Testis (tissue), 3 donors: ENCODE data around the gene KRTDAP. TPM values are rescaled to one million over a fixed set of nuclear protein-coding genes. Genes with fewer than 3 reads are reported as not detected.

Source experiments
- DNase-seq: peaks from one replicate; pipeline ENCODE4 v3.0.0-alpha.2; 2019
- H3K27ac ChIP-seq, 2 donors: fragments of 200-600 bp; sonication (generic); one replicate each; pipeline ENCODE4 v1.5.1; 2019
- H3K27me3 ChIP-seq: fragments of 200-600 bp; sonication (generic); one replicate; pipeline ENCODE4 v1.5.1; 2019
- H3K36me3 ChIP-seq: fragments of 200-600 bp; sonication (generic); one replicate; pipeline ENCODE4 v1.5.1; 2017; ENCODE audit warnings: low read depth; ENCODE audit errors: missing control alignments
- H3K4me1 ChIP-seq: fragments of 200-600 bp; sonication (generic); one replicate; pipeline ENCODE4 v1.5.1; 2019
- H3K4me3 ChIP-seq, 2 donors: fragments of 200-600 bp; sonication (generic); one replicate each; pipeline ENCODE4 v1.5.1; 2017 to 2019
- H3K9me3 ChIP-seq: fragments of 200-600 bp; sonication (generic); one replicate; pipeline ENCODE4 v1.5.1; 2017
- POLR2A ChIP-seq: fragments of 450-650 bp; IDR thresholded peaks from one replicate; pipeline ENCODE4 v1.6.1; 2017; ENCODE audit warnings: antibody characterized with exemption, mild to moderate bottlenecking, moderate library complexity
- WGBS, 2 donors: methylation state at CpG; one replicate each; pipeline ENCODE4 v1.1.5; 2018; 5-methylcytosine and 5-hydroxymethylcytosine counted together
- intact Hi-C: fragments of 100-400 bp; cut with DNase I; formaldehyde crosslinking; loops from one replicate; pipeline ENCODE4 v1.15.1; 2023; ENCODE audit warnings: low total_unique reads
- polyA plus RNA-seq: library from polyadenylated mRNA; stranded (reverse); fragments of 350-450 nt; fragmentation: Illumina TruSeq; extraction: RNeasy Lipid Tissue Mini Kit (QIAGEN cat#74804); gene quantifications from one replicate; pipeline ENCODE4 v1.2.3, GENCODE V29; 2014; ENCODE audit warnings: low read depth, low replicate concordance; ENCODE audit not compliant: insufficient read depth
- total RNA-seq, 2 donors: library from RNA; depleted of rRNA; stranded (reverse); fragments of >200 nt; gene quantifications; one replicate each; pipeline ENCODE4 v1.2.3, GENCODE V29; 2016
- TF ChIP-seq, protein P1 (sequence below), 3 experiments: fragments of 450-650 bp in 2 of 3; fragments of 200-600 bp in 1 of 3; sonication (generic) in 1 of 3; IDR thresholded peaks; one replicate each; pipeline ENCODE4 v1.5.1; 2016 to 2019; ENCODE audit warnings: antibody characterized with exemption in 3 of 3, mild to moderate bottlenecking in 2 of 3, moderate library complexity in 1 of 3

Gene KRTDAP
- total and polyA plus RNA-seq, 3 donors from 2014 or later, result 2.7 to 14.5 (median 5.6) TPM

DNA sequence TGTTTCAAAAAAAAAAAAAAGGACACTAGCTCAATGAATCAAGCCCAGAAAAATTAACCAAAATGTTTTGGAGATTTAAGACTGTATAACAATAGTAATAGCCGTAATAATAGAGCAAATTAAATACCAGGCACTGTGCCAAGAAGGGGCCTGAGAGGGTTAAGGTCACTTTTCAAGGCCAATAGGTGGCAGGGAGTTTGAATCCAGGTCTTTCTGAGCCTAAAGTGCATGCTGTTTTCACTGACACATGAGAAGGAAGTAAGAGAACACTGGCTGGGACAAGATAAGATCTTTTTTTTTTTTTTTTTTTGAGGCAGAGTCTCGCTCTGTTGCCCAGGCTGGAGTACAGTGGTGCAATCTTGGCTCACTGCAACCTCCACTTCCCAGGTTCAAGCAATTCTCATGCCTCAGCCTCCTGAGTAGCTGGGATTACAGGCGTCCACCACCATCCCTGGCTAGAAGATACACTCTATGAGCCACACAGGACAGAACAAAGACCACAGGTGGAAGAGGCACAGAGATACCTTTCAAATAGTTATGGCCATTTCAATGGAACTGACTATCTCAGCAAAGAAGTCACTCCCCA, 34.6 kb downstream of the KRTDAP start:
- Histone ChIP-seq H3K27me3 (no peaks in the 10 kb centered on the region), H3K4me1 (peaks cover 3% of the 10 kb centered on the region), H3K27ac (no peak overlapping the region), H3K4me3 (no peak overlapping the region), H3K36me3 (no peaks in the 10 kb centered on the region), H3K9me3 (no peaks in the 10 kb centered on the region)
- DNase-seq, result no peak
- TF ChIP-seq POLR2A, result no peak
- TF ChIP-seq, protein P1, sequence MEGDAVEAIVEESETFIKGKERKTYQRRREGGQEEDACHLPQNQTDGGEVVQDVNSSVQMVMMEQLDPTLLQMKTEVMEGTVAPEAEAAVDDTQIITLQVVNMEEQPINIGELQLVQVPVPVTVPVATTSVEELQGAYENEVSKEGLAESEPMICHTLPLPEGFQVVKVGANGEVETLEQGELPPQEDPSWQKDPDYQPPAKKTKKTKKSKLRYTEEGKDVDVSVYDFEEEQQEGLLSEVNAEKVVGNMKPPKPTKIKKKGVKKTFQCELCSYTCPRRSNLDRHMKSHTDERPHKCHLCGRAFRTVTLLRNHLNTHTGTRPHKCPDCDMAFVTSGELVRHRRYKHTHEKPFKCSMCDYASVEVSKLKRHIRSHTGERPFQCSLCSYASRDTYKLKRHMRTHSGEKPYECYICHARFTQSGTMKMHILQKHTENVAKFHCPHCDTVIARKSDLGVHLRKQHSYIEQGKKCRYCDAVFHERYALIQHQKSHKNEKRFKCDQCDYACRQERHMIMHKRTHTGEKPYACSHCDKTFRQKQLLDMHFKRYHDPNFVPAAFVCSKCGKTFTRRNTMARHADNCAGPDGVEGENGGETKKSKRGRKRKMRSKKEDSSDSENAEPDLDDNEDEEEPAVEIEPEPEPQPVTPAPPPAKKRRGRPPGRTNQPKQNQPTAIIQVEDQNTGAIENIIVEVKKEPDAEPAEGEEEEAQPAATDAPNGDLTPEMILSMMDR (IDR thresholded peaks at IDR 0.05), result no peak
- WGBS, 2 donors, result 74 to 78% methylated on average over 3 of the region's 3 CpGs
- intact Hi-C loops, result no loop called here

DNA sequence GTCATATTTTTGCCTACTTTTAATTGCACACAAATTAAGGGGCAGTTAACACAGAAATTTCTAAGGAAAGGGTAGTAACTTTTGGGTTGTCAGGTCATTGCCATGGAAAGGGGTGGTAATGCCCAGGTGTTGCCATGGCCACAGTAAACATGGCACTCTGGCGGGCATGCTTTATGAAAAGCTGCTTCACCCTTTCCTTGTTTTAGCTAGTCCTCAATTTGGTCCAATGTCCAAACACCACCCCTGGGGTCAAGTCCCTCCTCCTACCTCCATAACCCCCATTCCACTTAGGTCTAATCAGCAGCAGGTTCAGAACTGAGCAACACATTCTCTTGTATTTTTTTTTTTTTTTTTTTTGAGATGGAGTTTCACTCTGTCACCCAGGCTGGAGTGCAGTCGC, 35.6 kb downstream of the KRTDAP start:
- WGBS, 2 donors, result 96 to 100% methylated on average over 2 of the region's 2 CpGs
- intact Hi-C loops, result no loop called here

DNA sequence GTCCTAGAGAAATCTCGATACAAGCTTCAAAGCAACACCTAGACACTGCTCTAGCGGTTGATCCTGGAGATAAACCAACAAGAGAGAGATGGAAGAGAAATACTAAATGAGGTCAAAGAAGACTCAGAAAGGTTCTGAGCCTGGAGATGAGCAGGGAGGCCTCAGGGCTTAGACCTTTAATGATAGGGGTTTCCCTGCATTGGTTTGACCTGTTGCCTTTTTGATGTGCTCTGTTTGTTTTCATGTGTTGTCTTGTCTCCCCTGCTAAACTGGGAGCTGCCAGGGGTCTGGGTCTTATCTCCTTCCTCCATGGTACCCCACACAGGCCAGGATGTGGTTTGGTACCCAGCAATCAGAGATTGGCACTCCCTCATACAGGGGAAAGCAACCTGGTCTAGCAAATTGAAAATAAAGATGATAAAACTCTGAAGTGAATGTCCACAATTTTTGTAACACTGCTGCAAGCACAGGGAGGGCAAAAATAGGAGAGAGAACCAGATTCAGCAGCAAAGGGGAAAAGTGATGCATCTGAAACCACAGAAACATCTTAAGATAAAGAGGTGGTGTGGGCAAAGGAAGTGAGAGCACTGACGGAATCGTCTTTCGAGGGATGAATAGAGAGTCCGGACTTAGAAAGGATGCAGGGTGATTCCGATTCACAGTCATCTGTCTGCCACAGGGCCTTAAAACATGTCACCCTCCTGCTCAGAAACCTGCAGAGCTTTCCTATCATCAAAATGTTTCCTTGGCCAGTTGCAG, 38.7 kb downstream of the KRTDAP start:
- Histone ChIP-seq H3K4me1 (no peaks in the 10 kb centered on the region), H3K9me3 (no peaks in the 10 kb centered on the region), H3K4me3 (no peak overlapping the region), H3K27me3 (no peaks in the 10 kb centered on the region), H3K27ac (no peak overlapping the region), H3K36me3 (no peaks in the 10 kb centered on the region)
- intact Hi-C loops, result no loop called here
- no peak for DNase-seq
- 85% methylated on average over 7 of the region's 7 CpGs for WGBS, 2 donors
- TF ChIP-seq, protein P1 (IDR thresholded peaks at IDR 0.05), result no peak
- TF ChIP-seq POLR2A, result no peak

More for the DNA sequence above, 35.6 kb downstream of the KRTDAP start:
- no peaks in the 10 kb centered on the region for H3K9me3 ChIP-seq
- H3K4me1 ChIP-seq, result peaks cover 3% of the 10 kb centered on the region
- H3K36me3 ChIP-seq, result no peaks in the 10 kb centered on the region
- no peak for TF ChIP-seq POLR2A
- TF ChIP-seq, protein P1 (IDR thresholded peaks at IDR 0.05), result no peak
- H3K4me3 ChIP-seq, result no peak overlapping the region
- H3K27ac ChIP-seq, result no peak overlapping the region
- DNase-seq, result no peak
- no peaks in the 10 kb centered on the region for H3K27me3 ChIP-seq

DNA sequence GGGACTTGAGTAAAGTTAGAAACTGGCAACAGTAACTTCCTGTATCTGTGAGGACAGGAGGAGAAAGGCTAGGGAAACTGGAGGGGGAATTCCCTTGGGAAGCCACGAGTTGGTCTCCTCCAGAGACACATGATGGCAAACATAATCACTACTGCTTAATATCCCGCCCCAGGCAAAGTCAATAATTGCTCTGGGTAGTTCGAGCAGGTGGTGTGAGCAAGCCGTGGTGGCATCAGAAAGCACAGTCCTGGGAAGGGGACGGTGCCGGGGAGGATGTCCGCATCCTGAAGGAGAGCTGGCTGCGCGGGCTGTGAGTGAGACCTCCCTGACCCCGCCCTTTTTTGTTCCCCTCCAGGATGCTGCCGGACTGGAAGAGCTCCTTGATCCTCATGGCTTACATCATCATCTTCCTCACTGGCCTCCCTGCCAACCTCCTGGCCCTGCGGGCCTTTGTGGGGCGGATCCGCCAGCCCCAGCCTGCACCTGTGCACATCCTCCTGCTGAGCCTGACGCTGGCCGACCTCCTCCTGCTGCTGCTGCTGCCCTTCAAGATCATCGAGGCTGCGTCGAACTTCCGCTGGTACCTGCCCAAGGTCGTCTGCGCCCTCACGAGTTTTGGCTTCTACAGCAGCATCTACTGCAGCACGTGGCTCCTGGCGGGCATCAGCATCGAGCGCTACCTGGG, 40.8 kb downstream of the KRTDAP start:
- Histone ChIP-seq H3K4me3 (no peak overlapping the region), H3K9me3 (no peaks in the 10 kb centered on the region), H3K36me3 (no peaks in the 10 kb centered on the region), H3K4me1 (no peaks in the 10 kb centered on the region), H3K27ac (no peak overlapping the region), H3K27me3 (no peaks in the 10 kb centered on the region)
- intact Hi-C loops, result no loop called here
- 65 to 70% methylated on average over 21 to 27 of the region's 27 CpGs for WGBS, 2 donors
- no peak for DNase-seq
- no peak for TF ChIP-seq POLR2A
- TF ChIP-seq, protein P1 (IDR thresholded peaks at IDR 0.05), result no peak
